Keratinocyte (primary cell): ENCODE data around the gene DFFA. TPM values are rescaled to one million over a fixed set of nuclear protein-coding genes. Genes with fewer than 3 reads are reported as not detected.
A peak's percentile ranks its signal among the peaks of the same experiment; 100 is the strongest.

ENCODE experiments used
- DNase-seq: peaks from one replicate; pipeline ENCODE4 v3.0.0-alpha.2; 2011; ENCODE audit warnings: low read depth, missing footprints, low spot score
- FAIRE-seq: peaks from 2 replicates; lab custom pipeline; 2011; peaks lifted over from hg19 to GRCh38; lab: Jason Lieb, UNC
- H2AFZ ChIP-seq: 2 replicates; pipeline ENCODE4 v1.6.0; 2012; ENCODE audit warnings: low read length, control low read depth, inconsistent platforms; ENCODE audit not compliant: control insufficient read depth
- H3K27ac ChIP-seq: 2 replicates; pipeline ENCODE4 v1.5.1; 2011; ENCODE audit warnings: low read length; ENCODE audit not compliant: control insufficient read depth, insufficient read depth
- H3K27me3 ChIP-seq: 3 replicates; pipeline ENCODE4 v1.6.0; 2011; ENCODE audit warnings: low read length; ENCODE audit not compliant: control insufficient read depth, insufficient read depth; ENCODE audit errors: extremely low read depth
- H3K36me3 ChIP-seq, 2 experiments: 2 replicates in 1 of 2; 3 replicates in 1 of 2; pipeline ENCODE4 v1.5.1; 2011; ENCODE audit warnings: low read length in 2 of 2, mild to moderate bottlenecking in 1 of 2; ENCODE audit not compliant: control insufficient read depth in 2 of 2, insufficient read depth in 2 of 2; ENCODE audit errors: extremely low read depth in 1 of 2
- H3K4me1 ChIP-seq: 3 replicates; pipeline ENCODE4 v1.5.1; 2011; ENCODE audit warnings: low read length; ENCODE audit not compliant: control insufficient read depth, insufficient read depth; ENCODE audit errors: extremely low read depth
- H3K4me2 ChIP-seq: 3 replicates; pipeline ENCODE4 v1.6.0; 2011; ENCODE audit warnings: low read depth, low read length; ENCODE audit not compliant: control insufficient read depth, insufficient read depth; ENCODE audit errors: extremely low read depth
- H3K4me3 ChIP-seq, 3 experiments: fragments of 200-600 bp in 1 of 3; sonication (generic) in 1 of 3; 2 replicates in 2 of 3; 3 replicates in 1 of 3; pipeline ENCODE4 v1.5.1; 2011 to 2016; ENCODE audit warnings: low read length in 3 of 3, mild to moderate bottlenecking in 3 of 3, control low read depth in 2 of 3, inconsistent platforms in 1 of 3, low read depth in 1 of 3, mixed read lengths in 1 of 3, mixed run types in 1 of 3, moderate library complexity in 1 of 3; ENCODE audit not compliant: control insufficient read depth in 2 of 3, insufficient read depth in 2 of 3; ENCODE audit errors: extremely low read depth in 1 of 3
- H3K79me2 ChIP-seq: 2 replicates; pipeline ENCODE4 v1.6.0; 2012; ENCODE audit warnings: low read length; ENCODE audit not compliant: control insufficient read depth, insufficient read depth
- H3K9ac ChIP-seq: 3 replicates; pipeline ENCODE4 v1.6.0; 2011; ENCODE audit warnings: low read length; ENCODE audit not compliant: control insufficient read depth, insufficient read depth; ENCODE audit errors: extremely low read depth
- H3K9me1 ChIP-seq: 3 replicates; pipeline ENCODE4 v1.6.0; 2011; ENCODE audit warnings: low read length; ENCODE audit not compliant: control insufficient read depth, insufficient read depth; ENCODE audit errors: extremely low read depth
- H3K9me3 ChIP-seq: 2 replicates; pipeline ENCODE4 v1.5.1; 2012; ENCODE audit warnings: low read depth, low read length; ENCODE audit not compliant: control insufficient read depth
- H4K20me1 ChIP-seq: 3 replicates; pipeline ENCODE4 v1.6.0; 2011; ENCODE audit warnings: low read length; ENCODE audit not compliant: control insufficient read depth, insufficient read depth; ENCODE audit errors: extremely low read depth
- CTCF ChIP-seq, 3 experiments: IDR thresholded peaks in 1 of 3; conservative IDR thresholded peaks in 1 of 3; optimal IDR thresholded peaks in 1 of 3; 2 replicates in 2 of 3; 3 replicates in 1 of 3; pipeline versions ENCODE3 to v1.5.1; 2011; ENCODE audit warnings: low read length in 3 of 3, mild to moderate bottlenecking in 3 of 3, moderate library complexity in 2 of 3, control low read depth in 1 of 3, inconsistent platforms in 1 of 3; ENCODE audit not compliant: insufficient read depth in 2 of 3; ENCODE audit errors: extremely low read depth in 1 of 3
- EZH2 ChIP-seq: IDR thresholded peaks from one replicate; pipeline ENCODE4 v1.6.1; 2012; ENCODE audit warnings: inconsistent platforms, mild to moderate bottlenecking, low read length, moderate library complexity
- dilution Hi-C: fragments of 300-500 bp; cut with MboI; formaldehyde crosslinking; loops from one replicate; pipeline ENCODE4 v1.7.0; 2020; ENCODE audit warnings: low sequenced_read_pairs; ENCODE audit not compliant: extremely low pct_ligation_motif_present
- polyA plus RNA-seq, 5 experiments: library from polyadenylated mRNA; depleted of rRNA in 3 of 5; stranded (reverse) in 3 of 5; stranded (forward) in 1 of 5; unstranded in 1 of 5; fragments of >200 nt; gene quantifications; 1 replicate in 1 of 5; 2 replicates in 3 of 5; 3 replicates in 1 of 5; pipeline versions ENCODE4 v1.2.1 to v1.2.3, GENCODE V29; 2011 to 2012; ENCODE audit warnings: missing spikeins in 2 of 5, low read depth in 1 of 5, low replicate concordance in 1 of 5

DFFA gene
- polyA plus RNA-seq, 1 donor (not counting 4 experiments of a cell fraction or from before 2014, with no cell fraction given), result 53.1 TPM

DNA sequence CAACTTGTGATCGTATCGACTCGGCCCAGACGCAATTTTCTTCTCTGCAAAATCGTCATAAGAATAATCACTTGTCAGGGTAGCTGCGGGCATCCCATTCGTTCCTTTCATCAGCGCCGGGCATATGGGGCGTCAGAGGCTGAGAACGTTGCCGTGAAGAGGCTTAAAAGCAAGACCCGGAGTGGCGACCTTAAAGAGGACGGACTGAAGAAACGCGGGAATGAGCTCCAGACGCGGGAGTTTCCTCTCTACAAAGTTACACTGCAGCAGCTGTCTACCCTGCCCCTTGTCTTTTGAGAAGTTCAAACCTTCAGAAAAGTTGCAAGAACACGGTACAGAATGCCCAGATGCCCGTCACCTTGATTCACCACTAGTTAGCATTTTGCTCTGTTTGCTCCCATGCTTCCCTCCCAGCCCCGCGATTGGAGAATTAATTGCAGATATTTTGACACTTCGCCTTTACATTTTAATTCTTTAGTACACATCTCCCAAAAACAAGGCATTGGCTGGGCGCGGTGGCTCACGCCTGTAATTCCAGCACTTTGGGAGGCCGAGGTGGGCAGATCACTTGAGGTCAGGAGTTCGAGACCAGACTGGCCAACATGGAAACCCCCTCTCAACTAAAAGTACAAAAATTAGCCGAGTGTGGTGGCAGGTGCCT, 41.1 kb downstream of the DFFA start:
- no peaks in the 10 kb centered on the region for H3K27me3 ChIP-seq
- peaks cover 0 to 2% of the 10 kb centered on the region in 2 experiments for H3K36me3 ChIP-seq
- H3K79me2 ChIP-seq, result peaks cover 10% of the 10 kb centered on the region
- no peaks in the 10 kb centered on the region for H4K20me1 ChIP-seq
- TF ChIP-seq CTCF (optimal IDR thresholded peaks at IDR 0.05 in 1 of 3, IDR thresholded peaks at IDR 0.05 in 1 of 3, conservative IDR thresholded peaks at IDR 0.05 in 1 of 3; ENCODE audit: extremely low read depth in 1 of 3, insufficient read depth in 2 of 3, low read length in 3 of 3) (no peak), EZH2 (no peak)
- peak overlapping the region; percentile 72 to 90 (median 80) for H3K4me3 ChIP-seq
- no peak for DNase-seq
- no peaks in the 10 kb centered on the region for H3K9me3 ChIP-seq
- no peaks in the 10 kb centered on the region for H3K9me1 ChIP-seq
- H3K9ac ChIP-seq, result peak overlapping the region; percentile 93
- H3K4me2 ChIP-seq, result peak overlapping the region; percentile 99
- peaks cover 12% of the 10 kb centered on the region for H3K4me1 ChIP-seq
- dilution Hi-C loops, result no loop called here
- peak overlapping the region; percentile 99 for H2AFZ ChIP-seq
- FAIRE-seq, result no peak
- H3K27ac ChIP-seq, result peak overlapping the region; percentile 79

DNA sequence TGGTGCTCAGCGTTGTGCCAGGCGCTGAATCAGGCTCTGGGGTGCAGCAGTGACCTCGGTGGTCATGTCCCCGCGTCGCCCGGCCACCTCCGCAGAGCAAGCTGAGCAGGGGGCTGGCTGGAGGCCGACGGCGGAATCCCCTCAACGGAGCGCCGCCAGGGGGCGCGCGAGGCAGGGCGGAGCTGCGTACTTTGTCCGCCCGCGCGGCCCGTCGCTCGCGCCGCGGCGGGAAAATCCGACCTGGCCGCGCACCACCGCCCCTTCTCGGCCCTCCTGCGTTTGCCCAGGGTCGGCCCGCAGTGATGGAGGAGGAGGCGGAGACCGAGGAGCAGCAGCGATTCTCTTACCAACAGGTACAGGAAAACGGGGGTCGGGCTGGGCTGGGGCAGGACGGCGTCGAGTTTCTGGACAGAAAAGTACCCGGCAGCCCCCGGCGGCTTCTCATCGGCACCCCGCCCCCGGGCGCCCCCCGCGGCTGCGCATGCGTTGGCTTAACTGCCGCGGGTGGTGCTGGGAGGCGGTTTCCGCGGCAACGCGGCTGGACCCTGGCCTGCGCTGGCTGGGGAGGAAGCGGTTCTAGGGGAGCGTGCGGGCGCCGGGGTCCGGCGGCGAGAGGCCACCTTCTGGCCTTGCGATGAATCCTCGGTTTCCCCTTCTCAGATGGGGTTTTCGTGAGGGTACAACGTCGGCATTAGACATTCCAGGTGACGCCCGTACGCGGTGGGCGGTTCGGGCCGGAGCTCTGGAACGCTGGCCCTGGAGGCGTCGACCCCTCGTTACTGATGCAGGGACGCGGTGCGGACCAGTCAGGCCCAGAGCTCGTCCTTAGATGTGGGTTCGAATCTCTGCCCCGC, 41.9 kb downstream of the DFFA start, which contains the start of gene CENPS:
TSS of gene CENPS (plus strand) at position 218 of the 854 bp plus-strand sequence. CDS start at position 303, 85 bp downstream.
- peak within 1 kb of the TSS; percentile 79 for H3K27ac ChIP-seq
- no peaks in the 10 kb centered on the region for H4K20me1 ChIP-seq
- H3K79me2 ChIP-seq, result peaks cover 10% of the 10 kb centered on the region
- peak within 1 kb of the TSS; percentile 99 for H2AFZ ChIP-seq
- no peaks in the 10 kb centered on the region for H3K27me3 ChIP-seq
- dilution Hi-C loops, result no loop called here
- peaks cover 0 to 2% of the 10 kb centered on the region in 2 experiments for H3K36me3 ChIP-seq
- no peak for DNase-seq
- no peak for FAIRE-seq
- H3K9ac ChIP-seq, result peak within 1 kb of the TSS; percentile 93
- TF ChIP-seq EZH2 (no peak), CTCF (optimal IDR thresholded peaks at IDR 0.05 in 1 of 3, IDR thresholded peaks at IDR 0.05 in 1 of 3, conservative IDR thresholded peaks at IDR 0.05 in 1 of 3; ENCODE audit: extremely low read depth in 1 of 3, insufficient read depth in 2 of 3, low read length in 3 of 3) (peak; percentile 72 to 94 (median 91))
- peak within 1 kb of the TSS; percentile 72 to 90 (median 80) for H3K4me3 ChIP-seq
- peaks cover 12% of the 10 kb centered on the region for H3K4me1 ChIP-seq
- H3K9me3 ChIP-seq, result no peaks in the 10 kb centered on the region
- H3K9me1 ChIP-seq, result no peaks in the 10 kb centered on the region
- H3K4me2 ChIP-seq, result peak within 1 kb of the TSS; percentile 99
